GM18870 (cell line): Measurements from ENCODE around the gene ZDHHC3.

Source experiments
- ATAC-seq: cut with Tn5 transposase; IDR thresholded peaks from one replicate; pipeline ENCODE4 v1.9.1; 2021; ENCODE audit warnings: moderate library complexity; ENCODE audit not compliant: unreplicated experiment

ZDHHC3 gene

DNA sequence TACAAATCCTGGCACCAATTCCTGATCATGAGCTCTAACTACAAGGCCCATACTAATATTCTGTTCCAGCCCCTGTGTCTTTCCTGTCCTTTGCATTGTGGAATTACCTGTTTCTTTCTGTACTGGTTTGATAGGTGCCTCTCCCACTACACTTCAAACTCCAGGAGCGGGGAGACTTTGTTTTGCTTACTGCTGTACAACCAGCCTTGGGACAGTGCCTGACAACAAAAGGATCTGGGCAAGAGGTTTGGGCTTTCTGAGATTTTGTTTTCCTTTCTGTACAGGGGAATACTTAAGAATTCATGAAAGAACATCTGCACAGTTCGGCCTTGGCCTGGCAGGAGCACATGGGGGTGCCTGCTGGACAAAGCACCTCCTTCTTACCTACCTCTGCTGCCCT is 45.1 kb downstream of the ZDHHC3 start:
- no peak for ATAC-seq

DNA sequence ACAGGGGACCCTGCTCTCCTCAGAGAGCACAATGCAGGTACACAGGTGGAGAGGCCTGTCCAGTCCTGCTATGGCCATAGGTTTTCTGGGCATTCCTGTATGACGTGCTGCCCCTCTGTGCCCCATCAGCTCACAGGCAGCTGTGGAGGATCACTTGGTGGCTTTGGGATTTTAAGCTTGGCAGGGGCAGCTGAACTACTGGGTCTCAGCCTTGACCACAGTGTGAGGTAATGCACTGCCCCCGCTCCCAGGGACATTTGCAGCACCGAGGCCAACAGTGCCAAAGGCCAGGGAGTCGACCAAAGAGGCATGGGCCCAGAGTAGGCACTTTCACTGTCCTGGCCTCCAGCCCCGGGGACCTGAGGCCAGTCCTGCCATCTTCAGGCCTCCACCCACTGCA is 46.2 kb downstream of the ZDHHC3 start:
- ATAC-seq: no peak

DNA sequence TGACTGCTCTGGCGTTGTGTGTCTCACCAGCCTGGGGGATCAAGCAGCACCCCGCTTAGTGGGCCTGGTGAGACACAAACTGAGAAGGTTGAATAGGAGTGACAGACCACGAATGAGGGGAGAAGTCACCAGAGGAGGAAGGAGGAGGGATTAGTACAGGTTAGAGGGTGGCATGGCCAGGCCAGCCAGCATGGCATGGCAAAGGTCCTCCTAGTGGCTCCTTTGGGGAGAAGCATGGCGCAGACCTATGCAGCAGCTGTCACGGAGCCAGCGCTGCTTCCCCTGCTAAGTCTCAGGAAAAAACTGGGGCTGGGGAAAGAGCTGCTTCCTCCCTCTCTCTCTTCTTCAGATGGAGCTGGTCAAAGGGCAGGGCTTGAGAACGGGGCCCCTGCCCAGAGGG is 48.6 kb downstream of the ZDHHC3 start:
- ATAC-seq: no peak

DNA sequence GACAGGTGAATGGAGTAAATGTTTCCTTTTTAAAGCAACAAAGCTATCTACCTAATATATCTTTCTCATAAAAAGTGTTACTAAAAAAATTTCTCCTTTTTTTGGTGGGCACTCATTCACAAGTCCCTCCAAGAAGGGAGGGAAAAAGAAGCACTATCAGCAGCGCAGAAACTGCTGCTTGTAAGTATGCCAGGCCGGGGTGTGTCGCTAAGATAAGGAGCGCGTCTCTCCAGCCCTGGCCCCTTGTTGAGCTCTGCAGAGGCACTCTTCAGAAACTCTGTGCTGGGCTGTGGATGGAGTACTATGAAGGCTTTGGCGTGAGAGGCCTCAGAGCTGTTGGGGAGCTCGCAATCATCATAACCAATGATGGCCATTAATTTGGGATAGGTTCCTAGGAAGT is 49.1 kb downstream of the ZDHHC3 start:
- no peak for ATAC-seq

DNA sequence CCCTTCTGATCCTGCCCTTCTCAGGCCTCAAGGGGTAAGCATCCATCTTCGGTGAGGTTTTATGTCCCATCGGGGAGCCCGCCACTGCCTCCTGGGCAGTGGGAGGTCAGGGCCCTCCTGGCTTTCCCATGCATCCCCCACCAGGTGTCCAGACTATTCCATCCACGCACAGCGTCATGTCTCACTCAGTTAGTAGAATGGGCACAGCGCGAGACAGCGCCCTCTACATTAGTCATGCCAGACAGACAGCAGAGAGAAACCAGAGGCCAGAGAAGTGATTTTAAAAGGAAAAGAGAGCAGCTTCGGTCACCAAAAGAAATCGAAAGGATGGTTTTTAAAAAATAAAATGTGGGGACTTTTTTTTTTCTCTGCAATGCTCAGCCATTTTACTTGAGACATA is 49.8 kb downstream of the ZDHHC3 start:
- ATAC-seq: no peak

DNA sequence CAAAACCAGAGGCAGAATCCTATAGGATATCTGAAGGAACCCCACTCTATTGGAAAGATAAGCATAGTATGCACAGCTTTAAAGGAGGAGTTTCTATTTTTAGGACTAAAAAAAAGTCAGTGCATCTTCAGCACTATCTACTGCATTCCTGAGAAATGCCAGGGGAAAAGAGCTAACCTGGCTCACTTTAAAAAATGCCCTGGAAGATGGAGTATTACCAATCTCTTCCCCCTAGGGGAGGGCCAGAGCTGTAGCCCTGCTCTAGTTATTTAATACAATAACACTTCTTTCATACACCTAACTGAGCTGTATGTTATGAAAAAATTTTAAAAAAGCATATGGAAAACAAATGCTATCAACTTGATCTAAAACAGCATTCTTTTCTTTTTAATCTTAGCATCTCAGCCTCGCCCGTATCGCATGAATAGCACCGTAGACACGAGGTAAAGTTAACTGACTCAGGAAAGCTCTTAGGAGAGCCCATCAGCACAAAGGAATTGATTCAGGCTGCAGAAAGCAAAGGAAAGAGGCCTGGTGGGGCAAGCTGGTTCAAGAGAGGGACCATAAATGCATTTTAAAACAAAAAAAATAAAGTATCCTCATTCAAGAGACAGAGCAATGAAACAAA is 51.4 kb downstream of the ZDHHC3 start:
- ATAC-seq: no peak

DNA sequence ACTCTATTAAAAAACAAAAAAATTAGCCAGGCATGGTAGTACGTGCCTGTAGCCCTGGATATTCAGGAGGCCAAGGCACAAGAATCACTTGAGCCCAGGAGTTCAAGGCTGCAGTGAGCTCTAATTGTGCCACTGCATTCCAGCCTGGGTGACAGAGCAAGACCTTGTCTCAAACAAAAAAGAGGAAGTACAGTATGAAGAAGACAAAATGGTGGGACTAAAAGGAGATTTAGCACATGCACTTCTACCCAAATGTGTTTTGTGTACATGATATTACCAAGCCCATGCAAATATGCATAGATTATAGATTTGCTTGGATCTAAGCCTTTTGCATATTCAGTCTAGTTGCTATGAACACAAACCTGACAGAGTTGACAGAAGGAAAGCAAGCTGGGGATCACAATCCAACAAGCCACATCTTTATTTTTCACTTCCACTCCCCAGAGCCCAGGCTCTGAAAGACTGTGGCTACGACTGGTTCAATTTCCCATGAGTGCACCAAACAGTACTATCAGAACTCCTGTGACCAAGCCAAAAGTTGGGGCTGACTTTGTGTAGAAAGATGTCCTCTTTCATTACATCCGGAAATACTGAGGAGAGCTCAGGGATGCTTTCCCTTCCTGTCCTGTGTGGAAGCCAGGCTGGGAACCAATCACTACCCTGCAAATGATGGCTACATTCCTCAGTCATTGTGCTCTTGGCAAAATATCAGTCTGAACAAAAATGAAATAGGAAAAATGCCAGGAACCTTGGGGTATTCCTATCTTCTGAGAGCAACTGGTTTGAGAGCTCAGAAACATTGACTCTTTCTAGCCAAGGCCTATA is 52.1 kb downstream of the ZDHHC3 start:
- ATAC-seq: no peak

DNA sequence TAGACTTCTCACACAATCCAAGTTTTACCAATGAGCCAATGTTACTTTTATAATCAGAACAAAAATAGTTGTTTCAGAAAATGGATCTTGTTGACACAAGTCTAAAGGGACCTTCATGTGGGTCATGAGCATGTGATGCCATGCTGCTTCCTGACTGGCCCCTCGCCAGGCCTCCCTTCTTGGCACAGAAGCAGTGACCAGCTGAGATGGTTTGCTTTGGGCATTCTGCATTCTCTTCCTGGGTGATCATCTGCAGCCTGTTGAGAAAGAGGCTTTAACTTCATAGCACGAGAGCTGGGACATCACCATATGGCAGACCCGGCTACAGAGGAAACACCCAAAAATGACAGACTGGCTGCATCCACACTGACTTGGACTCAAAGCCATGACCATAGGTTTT is 55.9 kb downstream of the ZDHHC3 start:
- ATAC-seq: no peak

DNA sequence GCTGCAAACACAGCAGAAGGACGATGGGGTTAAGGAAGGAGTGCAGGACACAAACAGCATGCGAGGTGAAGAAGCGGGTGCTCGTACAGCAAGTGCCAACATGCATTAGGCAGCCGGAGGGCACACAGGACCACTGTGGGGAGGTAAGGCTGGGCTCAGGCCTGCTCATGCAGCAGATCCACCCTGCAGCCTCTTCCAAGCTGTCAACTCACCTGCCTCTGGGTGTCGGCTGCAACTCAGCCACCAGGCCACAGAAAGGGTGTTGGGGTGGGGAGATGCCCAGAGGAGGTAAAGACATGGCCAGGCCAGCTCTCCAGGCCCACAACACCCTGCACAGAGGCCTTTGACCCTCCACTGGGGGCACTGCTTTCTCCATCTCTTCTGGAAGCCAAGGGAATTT is 57.4 kb downstream of the ZDHHC3 start:
- ATAC-seq: no peak

DNA sequence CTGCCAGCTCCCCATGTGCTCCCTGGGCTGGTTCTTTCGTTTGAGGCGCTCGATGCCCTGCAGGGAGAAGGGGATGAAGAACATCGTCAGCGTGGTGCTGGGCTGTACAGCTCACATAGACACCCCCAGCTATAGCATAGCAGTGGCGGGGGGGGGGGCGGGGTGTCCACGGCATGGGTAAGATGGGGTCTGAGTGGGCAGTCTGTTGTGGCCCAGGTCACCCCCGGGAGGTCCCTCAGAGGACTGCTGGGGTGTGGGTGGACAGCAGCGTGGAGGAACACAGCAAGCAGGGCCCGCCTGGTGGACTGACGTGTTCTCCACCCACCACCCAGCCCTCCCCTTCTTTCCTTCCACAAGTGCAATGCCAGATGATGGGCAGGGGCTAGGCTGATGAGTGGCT is 57.9 kb downstream of the ZDHHC3 start:
- ATAC-seq: no peak

DNA sequence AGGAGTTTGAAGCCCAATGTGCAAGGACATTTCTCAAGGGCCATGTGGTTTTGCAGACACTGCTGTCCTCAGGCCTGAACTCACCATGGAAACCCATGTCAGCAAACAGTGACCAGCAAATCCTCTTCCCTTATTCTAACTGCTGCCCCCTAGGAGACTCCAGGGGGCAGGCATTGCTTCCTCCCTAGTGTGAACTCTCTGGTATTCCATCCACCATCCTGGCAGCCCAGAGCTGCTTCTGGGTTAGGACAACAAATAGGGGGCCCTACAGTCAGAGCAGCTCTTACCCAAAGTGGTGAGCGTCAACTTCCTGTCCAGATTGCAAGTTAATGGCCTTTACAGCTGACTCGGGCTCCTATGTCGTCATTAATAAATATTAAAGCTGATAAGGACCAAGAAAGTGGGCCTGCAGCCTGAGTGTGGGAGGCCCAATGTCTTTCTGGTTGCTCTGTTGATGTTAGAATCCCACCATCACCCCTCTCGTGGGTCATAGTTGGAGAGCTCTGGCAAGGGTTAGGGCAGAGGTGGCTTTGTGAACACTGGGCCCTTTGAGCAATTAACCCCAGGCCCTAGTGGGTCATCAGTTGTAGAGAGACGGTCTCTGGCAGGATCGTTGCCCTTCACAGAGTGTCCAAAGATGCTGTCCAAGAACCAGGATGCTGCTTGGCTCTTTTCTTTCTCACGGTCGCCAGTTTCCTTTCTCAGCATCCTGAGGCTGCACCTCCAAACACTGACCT is 60.1 kb downstream of the ZDHHC3 start:
- ATAC-seq: no peak

DNA sequence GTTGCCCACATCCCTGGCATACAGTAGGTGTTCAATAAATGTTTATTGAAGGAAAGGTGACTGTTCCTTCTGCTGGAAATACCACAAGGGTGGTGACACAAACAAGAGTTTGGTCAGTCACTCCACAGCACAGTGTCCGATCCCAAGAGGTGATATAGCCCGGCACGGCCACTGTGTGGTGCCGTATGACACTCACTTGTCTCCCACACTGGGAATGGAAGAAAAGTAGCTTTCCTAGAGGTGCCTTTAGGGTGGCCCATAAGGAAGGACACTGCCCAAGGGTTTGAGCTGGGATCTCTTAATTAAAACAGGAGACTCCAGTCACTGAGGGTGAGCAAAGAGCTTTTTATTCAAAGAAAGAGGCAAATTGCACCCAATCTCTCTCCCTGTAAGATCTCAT is 61.0 kb downstream of the ZDHHC3 start:
- no peak for ATAC-seq

DNA sequence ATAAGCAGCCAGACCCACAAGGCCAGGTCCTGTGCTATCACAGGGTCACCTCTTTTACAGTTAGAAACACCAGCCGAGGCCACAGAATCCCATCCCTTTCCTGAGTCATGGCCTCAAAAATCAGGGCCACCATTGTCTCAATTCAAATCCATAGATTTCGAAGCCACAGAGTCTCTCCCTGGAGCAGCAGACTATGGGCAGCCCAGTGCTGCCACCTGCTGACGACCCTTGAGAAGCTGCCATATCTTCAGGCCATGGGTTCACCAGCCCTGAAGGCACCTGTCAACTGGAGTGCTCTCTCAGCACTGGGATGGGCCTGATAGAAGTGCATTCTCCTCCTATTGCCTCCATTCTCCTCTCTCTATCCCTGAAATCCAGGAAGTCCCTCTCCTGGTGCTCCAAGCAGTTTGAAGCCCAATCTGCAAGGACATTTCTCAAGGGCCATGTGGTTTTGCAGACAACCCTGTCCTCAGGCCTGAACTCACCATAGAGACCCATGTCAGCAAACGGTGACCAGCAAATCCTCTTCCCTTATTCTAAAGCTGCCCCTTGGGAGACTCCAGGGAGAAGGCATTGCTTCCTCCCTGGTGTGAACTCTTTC is 62.0 kb downstream of the ZDHHC3 start:
- no peak for ATAC-seq

DNA sequence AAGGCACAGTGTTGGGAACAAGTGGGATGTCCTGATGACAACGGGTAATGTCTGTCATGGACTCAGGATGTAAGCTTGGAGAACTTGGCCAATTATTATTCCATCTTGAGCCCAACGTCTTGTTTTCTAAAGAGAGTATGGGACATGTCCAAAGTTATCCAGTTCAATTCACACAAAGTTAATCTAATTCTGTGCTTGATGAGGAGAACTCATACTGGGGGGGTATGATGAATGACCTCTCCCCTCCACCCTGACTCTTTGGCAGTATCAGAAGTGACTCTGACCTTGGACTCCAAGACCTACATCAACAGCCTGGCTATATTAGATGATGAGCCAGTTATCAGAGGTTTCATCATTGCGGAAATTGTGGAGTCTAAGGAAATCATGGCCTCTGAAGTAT is 65.3 kb downstream of the ZDHHC3 start:
- ATAC-seq: no peak

DNA sequence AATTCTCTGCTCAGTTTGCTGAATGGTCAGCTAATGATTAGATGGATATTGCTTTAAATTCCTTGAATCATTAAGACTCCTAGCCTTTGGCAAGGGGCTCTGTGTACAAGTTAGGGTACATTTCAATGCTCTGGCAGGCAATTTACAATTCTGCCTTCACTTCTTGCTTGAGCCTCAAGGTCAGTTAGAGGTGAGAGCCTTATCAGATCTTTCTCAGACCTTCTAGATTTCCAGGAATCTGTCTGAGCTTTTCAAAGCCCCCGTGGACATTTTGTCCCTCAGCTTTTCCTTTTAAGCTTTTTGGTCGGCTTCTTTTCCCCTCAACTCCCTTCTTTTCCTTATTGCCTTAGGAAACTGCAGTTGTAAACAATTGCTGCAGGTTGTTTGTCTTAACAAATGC is 66.9 kb downstream of the ZDHHC3 start:
- ATAC-seq: no peak

DNA sequence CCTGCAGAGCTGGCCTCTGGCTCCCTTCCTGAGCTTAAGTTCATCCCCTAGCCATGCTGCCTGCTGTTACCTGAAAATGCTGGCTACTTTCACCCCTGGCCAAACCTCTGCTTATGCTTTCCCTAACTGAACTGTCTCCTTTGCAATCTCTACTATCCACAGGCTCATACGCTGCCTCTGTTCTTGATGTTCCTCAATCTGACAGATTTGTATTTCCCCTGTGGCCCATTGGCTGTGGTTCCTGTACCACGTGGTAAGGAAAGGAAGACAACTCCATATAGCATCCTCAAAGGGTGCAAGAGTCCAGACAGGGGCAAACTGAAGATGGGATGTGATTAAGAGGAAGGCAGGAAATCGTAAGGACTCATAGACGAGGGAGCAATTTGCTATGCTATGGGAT is 68.4 kb downstream of the ZDHHC3 start:
- ATAC-seq: no peak

DNA sequence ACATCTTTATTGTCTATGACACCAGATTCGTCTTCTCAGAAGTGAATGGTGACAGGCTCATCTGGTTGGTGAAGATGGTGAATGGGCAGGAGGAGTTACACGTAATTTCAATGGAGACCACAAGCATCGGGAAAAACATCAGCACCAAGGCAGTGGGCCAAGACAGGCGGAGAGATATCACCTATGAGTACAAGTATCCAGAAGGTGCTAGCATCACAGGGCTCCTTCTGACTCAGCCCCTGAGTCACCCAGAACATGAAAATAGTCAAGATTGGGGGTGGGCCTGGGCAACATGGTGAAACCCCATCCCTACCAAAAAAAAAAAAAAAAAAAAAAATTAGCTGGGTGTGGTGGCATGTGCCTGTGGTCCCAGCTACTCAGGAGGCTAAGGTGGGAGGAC is 69.0 kb downstream of the ZDHHC3 start:
- no peak for ATAC-seq

DNA sequence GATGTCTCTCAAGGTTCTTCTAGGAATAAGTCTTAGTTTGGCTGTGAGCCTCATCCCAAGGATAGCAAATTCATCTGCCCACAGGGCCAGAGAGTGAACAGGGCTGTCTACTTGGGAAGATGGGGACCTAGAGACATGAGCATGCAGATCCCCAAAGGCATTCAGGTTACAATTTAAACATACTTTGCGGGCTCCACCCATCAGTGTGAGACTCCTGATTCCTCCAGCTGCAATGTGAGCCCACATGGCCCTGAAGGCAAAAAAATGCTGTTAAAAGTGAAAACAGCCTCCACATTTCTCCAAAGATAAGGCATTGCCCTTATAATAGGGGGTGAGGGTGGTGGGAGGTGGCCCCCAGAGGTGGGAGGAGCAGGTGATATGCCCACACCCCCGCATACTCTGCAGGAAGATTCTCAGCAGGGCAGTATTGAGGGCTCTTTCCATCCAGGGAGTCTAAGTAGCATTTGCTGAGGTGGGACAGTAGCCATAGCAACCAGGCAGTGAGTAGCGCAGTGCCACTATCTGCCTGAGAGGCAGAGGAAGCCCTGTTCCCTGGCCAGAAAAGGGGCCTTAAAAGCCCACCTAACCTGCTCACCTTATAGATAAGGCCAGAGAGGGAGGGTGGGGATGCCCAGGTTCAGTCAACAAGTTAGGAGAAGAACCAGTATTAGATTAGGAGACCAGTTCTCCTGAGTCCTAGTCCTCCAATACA is 70.4 kb downstream of the ZDHHC3 start:
- no peak for ATAC-seq

DNA sequence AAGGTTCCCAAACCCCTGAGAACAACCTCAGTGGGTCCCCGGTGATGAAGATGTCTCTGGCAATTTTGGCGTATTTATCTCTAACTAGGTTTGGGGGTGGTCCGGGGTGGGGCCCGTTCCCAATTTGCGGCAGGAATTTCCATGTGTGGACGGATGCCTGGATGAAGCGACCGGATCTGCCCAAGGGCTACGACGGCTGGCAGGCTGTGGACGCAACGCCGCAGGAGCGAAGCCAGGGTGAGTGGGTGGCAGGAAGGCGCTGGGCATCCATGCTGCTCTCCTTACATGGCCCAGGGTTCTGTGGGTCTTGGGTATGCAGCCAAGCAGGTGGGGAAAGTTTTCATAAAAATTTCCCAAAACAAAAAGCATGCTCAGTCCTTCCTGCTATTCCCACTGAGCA is 72.2 kb downstream of the ZDHHC3 start:
- no peak for ATAC-seq

DNA sequence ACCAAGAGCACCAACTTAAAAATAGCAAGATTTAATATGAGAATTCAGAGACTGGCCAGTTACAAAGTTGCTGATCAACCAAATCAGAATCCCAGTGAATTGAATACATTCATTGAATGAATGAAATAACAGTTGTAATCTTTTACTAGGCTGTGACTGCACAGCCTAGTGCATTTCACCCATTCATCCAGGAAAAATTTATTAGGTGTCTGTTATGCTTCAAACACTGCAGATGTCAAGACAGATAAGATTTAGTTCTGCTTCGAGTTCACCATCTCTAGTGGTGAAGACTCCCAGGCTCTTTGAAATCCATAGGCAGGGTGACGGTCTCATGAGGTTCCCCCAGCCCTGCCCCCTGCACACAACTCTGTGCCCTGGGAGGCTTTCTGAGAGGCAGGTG is 72.7 kb downstream of the ZDHHC3 start:
- no peak for ATAC-seq

DNA sequence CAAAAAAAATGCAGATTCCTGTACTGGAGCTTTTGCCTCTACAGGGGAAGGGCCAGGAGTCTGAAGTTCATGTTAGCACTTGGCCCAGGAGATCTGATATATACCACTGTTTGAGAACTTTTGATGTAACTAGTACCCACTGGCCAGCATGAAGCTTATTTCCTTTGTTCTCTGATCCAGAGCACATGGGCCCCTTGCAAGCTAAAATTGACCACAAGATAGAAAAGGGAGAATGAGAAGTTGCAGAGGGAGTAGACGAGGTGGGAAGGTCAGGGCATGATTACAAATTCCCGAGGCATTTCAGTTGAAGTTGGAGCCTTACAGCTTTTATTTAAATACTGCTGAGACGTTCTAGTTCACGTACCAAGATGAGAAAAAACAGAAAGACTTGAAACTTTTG is 73.3 kb downstream of the ZDHHC3 start:
- no peak for ATAC-seq
